Measurements from ENCODE around the gene CEACAM19.
"Not testable (repeated sequence)": the region's sequence is repeated elsewhere in the genome, so short reads cannot be mapped to it uniquely, and the experiment has no call there.

Gene CEACAM19

GRCh38 chr19:44671400-44671799 lies at the start of gene CEACAM19:
TSS of gene CEACAM19 (plus strand) at chr19:44671482. CDS start at chr19:44671932, 450 bp downstream.
- DNase-seq: no peak

- DNase-seq: peak; percentile 51
These were observed 48.2 kb upstream of the CEACAM19 start for GRCh38 chr19:44623080-44623479.

GRCh38 chr19:44623626-44624025 lies 47.7 kb upstream of the CEACAM19 start:
- no peak for DNase-seq

GRCh38 chr19:44624840-44625354 lies 46.4 kb upstream of the CEACAM19 start:
- DNase-seq: no peak

- peak; percentile 68 for DNase-seq
These were observed 45.6 kb upstream of the CEACAM19 start for GRCh38 chr19:44625637-44626036.

GRCh38 chr19:44626048-44626624 lies 45.1 kb upstream of the CEACAM19 start:
- DNase-seq: peak; percentile 99

GRCh38 chr19:44627631-44628030 lies 43.7 kb upstream of the CEACAM19 start:
- DNase-seq: no peak

GRCh38 chr19:44628793-44629192 lies 42.5 kb upstream of the CEACAM19 start:
- DNase-seq: no peak

- not testable (repeated sequence) for DNase-seq
These were observed 39.7 kb upstream of the CEACAM19 start for GRCh38 chr19:44631611-44632010.

GRCh38 chr19:44634058-44634457 lies 37.2 kb upstream of the CEACAM19 start:
- not testable (repeated sequence) for DNase-seq

- no peak for DNase-seq
These were observed 36.5 kb upstream of the CEACAM19 start for GRCh38 chr19:44634785-44635184.

- DNase-seq: peak; percentile 87
These were observed 35.5 kb upstream of the CEACAM19 start for GRCh38 chr19:44635581-44636438.

GRCh38 chr19:44636439-44637389 lies 34.6 kb upstream of the CEACAM19 start:
- no peak for DNase-seq

- no peak for DNase-seq
These were observed 33.9 kb upstream of the CEACAM19 start for GRCh38 chr19:44637390-44637764.

GRCh38 chr19:44640518-44640917 lies 30.8 kb upstream of the CEACAM19 start:
- DNase-seq: peak; percentile 59

- DNase-seq: no peak
These were observed 29.6 kb upstream of the CEACAM19 start for GRCh38 chr19:44641501-44642265.

GRCh38 chr19:44642377-44642776 lies 28.9 kb upstream of the CEACAM19 start:
- DNase-seq: no peak

- peak; percentile 86 for DNase-seq
These were observed 27.5 kb upstream of the CEACAM19 start, which contains the start of gene PVR for GRCh38 chr19:44643605-44644401. TSS of gene PVR (plus strand) at chr19:44643910. CDS start at chr19:44644097, 187 bp downstream.

- DNase-seq: peak; percentile 59
These were observed 26.8 kb upstream of the CEACAM19 start for GRCh38 chr19:44644402-44645016.

GRCh38 chr19:44645407-44646048 lies 25.8 kb upstream of the CEACAM19 start:
- no peak for DNase-seq
